Inferior parietal cortex (tissue), 1 donor: ENCODE measurements around the gene CPB2.

ENCODE experiments used
- DNase-seq: peaks from one replicate; pipeline ENCODE4 v3.0.0-alpha.2; 2016; ENCODE audit errors: extremely low spot score

Gene CPB2

GRCh38 chr13:46097663-46098062 lies 7.2 kb downstream of the CPB2 start:
- DNase-seq = no peak

GRCh38 chr13:46097015-46097414 lies 7.8 kb downstream of the CPB2 start:
- peak; percentile 59 for DNase-seq

- no peak for DNase-seq
Measured at GRCh38 chr13:46094478-46094877, 10.4 kb downstream of the CPB2 start.

GRCh38 chr13:46088821-46089562 lies 15.8 kb downstream of the CPB2 start:
- DNase-seq = no peak

GRCh38 chr13:46087481-46087880 lies 17.4 kb downstream of the CPB2 start:
- DNase-seq = no peak

GRCh38 chr13:46086985-46087384 lies 17.8 kb downstream of the CPB2 start:
- DNase-seq = no peak

- no peak for DNase-seq
Measured at GRCh38 chr13:46086421-46086922, 18.4 kb downstream of the CPB2 start.

GRCh38 chr13:46085737-46086136 lies 19.1 kb downstream of the CPB2 start:
- no peak for DNase-seq

- no peak for DNase-seq
Measured at GRCh38 chr13:46082324-46082723, 22.5 kb downstream of the CPB2 start.

GRCh38 chr13:46079770-46080169 lies 25.1 kb downstream of the CPB2 start:
- no peak for DNase-seq

- DNase-seq = no peak
Measured at GRCh38 chr13:46077265-46077664, 27.6 kb downstream of the CPB2 start.

- DNase-seq = no peak
Measured at GRCh38 chr13:46076827-46077226, 28.0 kb downstream of the CPB2 start.

GRCh38 chr13:46075811-46076210 lies 29.0 kb downstream of the CPB2 start:
- DNase-seq = no peak

- DNase-seq = no peak
Measured at GRCh38 chr13:46071590-46072249, 33.1 kb downstream of the CPB2 start.

GRCh38 chr13:46063292-46063691 lies 41.5 kb downstream of the CPB2 start:
- DNase-seq = no peak

- no peak for DNase-seq
Measured at GRCh38 chr13:46062185-46062584, 42.6 kb downstream of the CPB2 start.

GRCh38 chr13:46059405-46059804 lies 45.4 kb downstream of the CPB2 start:
- DNase-seq = no peak

GRCh38 chr13:46058268-46058667 lies 46.6 kb downstream of the CPB2 start:
- DNase-seq = no peak

GRCh38 chr13:46057256-46058015 lies 47.4 kb downstream of the CPB2 start:
- DNase-seq = peak; percentile 63

- DNase-seq = no peak
Measured at GRCh38 chr13:46053162-46054012, 51.4 kb downstream of the CPB2 start.

GRCh38 chr13:46052319-46053161 lies 52.3 kb downstream of the CPB2 start, which contains the start of gene ZC3H13:
TSS of gene ZC3H13 (minus strand) at chr13:46052746. CDS start at chr13:46045507, 7,239 bp downstream.
- DNase-seq = peak; percentile 98
